Activated T-cell treated with anti-CD3 and anti-CD28 coated beads, Interleukin-2, amount 50 U/mL, for 24 hours (primary cell): ENCODE data around the gene USP6.

Experiments used
- DNase-seq: peaks from one replicate; pipeline ENCODE4 v3.0.0-alpha.2; 2020
- H3K27ac Mint-ChIP-seq: 2 replicates; pipeline ENCODE4 v1.8.0; 2020; ENCODE audit warnings: mild to moderate bottlenecking, mixed read lengths
- H3K27me3 Mint-ChIP-seq: 2 replicates; pipeline ENCODE4 v1.8.0; 2020; ENCODE audit warnings: mixed read lengths
- H3K36me3 Mint-ChIP-seq: 2 replicates; pipeline ENCODE4 v1.8.0; 2020; ENCODE audit warnings: low read depth, mixed read lengths
- H3K4me1 Mint-ChIP-seq: 2 replicates; pipeline ENCODE4 v1.8.0; 2020; ENCODE audit warnings: low read depth, mixed read lengths
- H3K4me3 Mint-ChIP-seq: 2 replicates; pipeline ENCODE4 v1.8.0; 2020; ENCODE audit warnings: mild to moderate bottlenecking, moderate library complexity, mixed read lengths
- H3K9me3 Mint-ChIP-seq: 2 replicates; pipeline ENCODE4 v1.8.0; 2020; ENCODE audit warnings: mixed read lengths

The USP6 gene

DNA sequence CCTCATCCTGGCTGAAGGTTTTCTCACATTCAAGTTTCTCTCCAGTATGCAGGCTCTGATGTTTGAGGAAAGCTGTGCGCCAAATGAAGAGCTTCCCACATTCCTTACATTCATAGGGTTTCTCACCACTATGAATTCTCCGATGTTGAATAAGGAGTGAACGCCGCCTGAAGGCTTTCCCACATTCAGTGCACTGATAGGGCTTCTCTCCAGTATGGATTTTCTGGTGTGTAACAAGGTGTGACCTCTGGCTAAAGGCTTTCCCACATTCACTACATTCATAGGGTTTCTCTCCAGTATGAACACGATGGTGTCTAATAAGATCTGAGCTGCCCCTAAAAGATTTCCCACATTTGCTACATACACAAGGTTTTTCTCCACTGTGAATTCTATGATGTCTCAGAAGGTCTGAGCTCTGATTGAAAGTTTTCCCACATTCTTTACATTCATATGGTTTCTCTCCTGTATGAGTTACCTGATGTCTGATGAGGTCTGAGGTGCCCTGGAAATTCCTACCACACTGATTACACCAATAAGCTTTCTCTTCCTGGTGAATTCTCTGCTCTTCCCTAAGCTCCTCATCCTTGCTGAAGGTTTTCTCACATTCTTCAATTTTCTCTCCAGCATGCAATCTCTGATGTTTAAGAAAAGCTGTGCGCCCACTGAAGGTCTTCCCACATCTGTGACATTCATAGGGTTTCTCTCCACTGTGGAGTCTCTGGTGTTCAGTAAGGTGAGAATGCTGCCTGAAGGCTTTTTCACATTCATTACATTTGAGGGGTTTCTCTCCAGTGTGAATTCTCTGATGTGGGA is 67.0 kb downstream of the USP6 start:
- H3K27me3 Mint-ChIP-seq: no peaks in the 10 kb centered on the region
- H3K4me3 Mint-ChIP-seq: no peak overlapping the region

DNA sequence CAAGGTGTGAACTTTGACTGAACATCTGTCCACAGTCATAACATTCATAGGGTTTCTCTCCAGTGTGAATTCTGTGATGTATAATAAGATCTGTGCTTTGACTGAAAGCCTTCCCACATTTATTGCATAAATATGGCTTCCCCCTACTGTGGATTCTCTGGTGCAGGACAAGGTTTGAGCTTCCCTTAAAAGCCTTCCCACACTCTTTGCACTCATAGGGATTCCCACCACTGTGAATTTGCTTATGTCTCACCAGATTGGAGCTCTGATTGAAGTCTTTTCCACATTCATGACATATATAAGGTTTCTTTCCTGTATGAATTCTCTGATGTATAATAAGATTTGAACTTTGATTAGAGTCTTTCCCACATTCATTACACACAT is 67.6 kb downstream of the USP6 start:
- no peaks in the 10 kb centered on the region for H3K27me3 Mint-ChIP-seq
- H3K9me3 Mint-ChIP-seq: peaks cover 72% of the 10 kb centered on the region
- H3K4me1 Mint-ChIP-seq: peaks cover 2% of the 10 kb centered on the region
- no peak overlapping the region for H3K27ac Mint-ChIP-seq
- no peak for DNase-seq
- no peak overlapping the region for H3K4me3 Mint-ChIP-seq
- H3K36me3 Mint-ChIP-seq: peaks cover 95% of the 10 kb centered on the region

More for the DNA sequence above, 67.0 kb downstream of the USP6 start:
- H3K36me3 Mint-ChIP-seq: peaks cover 92% of the 10 kb centered on the region
- DNase-seq: no peak
- no peaks in the 10 kb centered on the region for H3K4me1 Mint-ChIP-seq
- no peak overlapping the region for H3K27ac Mint-ChIP-seq
- peaks cover 70% of the 10 kb centered on the region for H3K9me3 Mint-ChIP-seq

DNA sequence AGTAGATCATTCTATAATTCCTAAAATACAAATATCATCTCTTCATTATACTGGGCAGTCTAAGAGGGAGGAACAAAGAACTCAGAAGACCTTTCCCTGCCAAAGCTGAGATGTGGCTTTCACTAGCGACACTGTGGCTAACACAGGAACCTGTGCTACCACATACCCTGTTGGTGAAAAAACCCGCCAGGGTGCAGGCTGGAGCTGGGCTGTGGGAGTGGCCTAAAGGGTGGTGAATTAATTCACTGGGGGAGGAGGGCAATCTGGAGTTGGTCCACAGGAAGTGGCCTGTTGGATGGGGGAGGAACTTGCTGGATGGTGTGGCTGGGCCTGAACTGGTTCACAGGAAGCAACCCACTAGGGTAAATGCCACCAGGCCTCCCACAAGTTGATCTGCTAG is 68.5 kb downstream of the USP6 start:
- no peak overlapping the region for H3K27ac Mint-ChIP-seq
- no peak overlapping the region for H3K4me3 Mint-ChIP-seq
- no peaks in the 10 kb centered on the region for H3K27me3 Mint-ChIP-seq
- peaks cover 68% of the 10 kb centered on the region for H3K9me3 Mint-ChIP-seq
- peaks cover 2% of the 10 kb centered on the region for H3K4me1 Mint-ChIP-seq
- DNase-seq: no peak
- peaks cover 97% of the 10 kb centered on the region for H3K36me3 Mint-ChIP-seq

DNA sequence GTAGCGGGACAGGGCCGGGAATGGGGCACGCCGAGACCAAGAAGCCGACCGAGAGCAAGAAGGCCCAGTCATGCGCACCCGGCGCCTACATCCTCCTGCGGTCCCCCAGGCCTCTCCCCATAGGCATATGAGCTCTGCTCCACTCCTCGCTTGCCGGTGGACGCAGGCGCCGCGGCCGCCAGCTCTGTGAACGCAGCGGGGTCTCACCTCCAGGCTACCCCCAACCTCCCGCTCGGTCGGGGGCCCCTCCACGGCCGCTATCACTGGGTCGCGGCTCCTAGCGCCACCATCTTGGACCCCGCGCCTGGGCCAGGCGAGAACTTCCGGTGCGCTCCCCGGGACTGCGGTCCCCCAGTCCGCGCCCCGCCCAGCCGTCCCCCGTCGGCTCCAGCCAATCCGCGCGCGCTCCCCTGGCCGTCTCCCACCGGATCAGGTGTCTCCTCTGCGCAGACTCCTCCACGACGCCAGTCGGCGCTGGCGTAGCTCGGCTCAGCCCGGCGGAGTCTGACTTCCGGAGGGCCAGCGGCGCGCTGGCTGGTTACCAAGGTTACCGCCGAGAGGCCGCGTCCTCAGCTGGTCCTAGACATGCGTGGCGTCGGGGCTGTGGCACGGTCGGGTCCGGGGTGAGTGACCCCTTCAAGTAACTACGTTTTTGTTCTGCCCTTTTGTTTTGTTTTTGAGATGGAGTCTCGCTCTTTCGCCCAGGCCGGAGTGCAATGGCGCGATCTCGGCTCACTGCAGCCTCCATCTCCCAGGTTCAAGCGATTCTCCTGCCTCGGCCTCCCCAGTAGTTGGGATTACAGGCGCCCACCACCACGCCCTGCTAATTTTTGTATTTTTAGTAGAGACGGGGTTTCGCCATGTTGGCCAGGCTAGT is 75.9 kb downstream of the USP6 start, which contains the start of gene ZNF594:
TSS of gene ZNF594 (minus strand) at position 328 of the 877 bp plus-strand sequence. CDS start 7,612 bp downstream, outside the sequence.
- Mint-ChIP-seq H3K27ac (peak within 1 kb of the TSS; percentile 94), H3K27me3 (no peaks in the 10 kb centered on the region), H3K4me1 (peaks cover 30% of the 10 kb centered on the region), H3K36me3 (peaks cover 52% of the 10 kb centered on the region), H3K9me3 (peaks cover 30% of the 10 kb centered on the region), H3K4me3 (peak within 1 kb of the TSS; percentile 96)
- peak; percentile 98 for DNase-seq

DNA sequence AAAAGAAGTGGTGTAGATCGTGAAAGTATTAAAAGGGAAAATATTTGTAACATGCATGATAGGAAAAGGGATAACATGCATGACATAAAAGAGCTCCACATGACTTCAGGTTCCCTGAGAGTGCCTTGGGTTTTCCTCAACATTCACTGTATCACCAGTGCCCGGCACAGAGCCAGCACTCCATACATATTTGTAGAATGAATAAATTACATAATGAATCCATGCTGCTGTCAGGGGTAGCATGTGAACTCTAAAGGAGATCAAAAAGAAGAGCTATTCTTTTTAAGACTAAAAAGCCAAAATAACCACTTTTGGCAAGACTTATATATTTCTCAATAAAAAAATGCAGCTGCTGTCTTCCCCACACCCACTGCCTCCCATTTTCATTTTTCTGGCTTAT is 78.5 kb downstream of the USP6 start:
- peaks cover 17% of the 10 kb centered on the region for H3K9me3 Mint-ChIP-seq
- H3K27me3 Mint-ChIP-seq: no peaks in the 10 kb centered on the region
- no peak for DNase-seq
- H3K4me1 Mint-ChIP-seq: peaks cover 39% of the 10 kb centered on the region
- no peak overlapping the region for H3K4me3 Mint-ChIP-seq
- H3K36me3 Mint-ChIP-seq: peaks cover 26% of the 10 kb centered on the region
- H3K27ac Mint-ChIP-seq: no peak overlapping the region

DNA sequence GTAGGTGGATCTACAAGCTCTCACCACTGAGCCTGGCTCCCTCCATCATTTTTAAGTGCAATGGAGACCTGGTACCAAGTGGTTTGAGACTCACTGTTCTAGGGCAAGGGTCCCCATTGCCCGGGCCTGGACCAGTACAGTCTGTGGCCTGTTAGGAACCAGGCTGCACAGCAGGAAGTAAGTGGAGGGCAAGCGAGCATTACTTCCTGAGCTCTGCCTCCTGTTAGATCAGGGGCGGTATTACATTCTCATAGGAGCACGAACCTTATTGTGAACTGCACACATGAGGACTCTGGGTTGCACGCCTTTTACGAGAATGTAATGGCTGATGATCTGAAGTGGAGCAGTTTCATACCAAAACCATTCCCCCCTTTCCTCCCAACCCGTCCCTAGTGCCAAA is 82.6 kb downstream of the USP6 start:
- H3K27ac Mint-ChIP-seq: no peak overlapping the region
- no peaks in the 10 kb centered on the region for H3K36me3 Mint-ChIP-seq
- no peaks in the 10 kb centered on the region for H3K9me3 Mint-ChIP-seq
- no peak for DNase-seq
- H3K4me3 Mint-ChIP-seq: no peak overlapping the region
- H3K27me3 Mint-ChIP-seq: no peaks in the 10 kb centered on the region
- peaks cover 11% of the 10 kb centered on the region for H3K4me1 Mint-ChIP-seq

DNA sequence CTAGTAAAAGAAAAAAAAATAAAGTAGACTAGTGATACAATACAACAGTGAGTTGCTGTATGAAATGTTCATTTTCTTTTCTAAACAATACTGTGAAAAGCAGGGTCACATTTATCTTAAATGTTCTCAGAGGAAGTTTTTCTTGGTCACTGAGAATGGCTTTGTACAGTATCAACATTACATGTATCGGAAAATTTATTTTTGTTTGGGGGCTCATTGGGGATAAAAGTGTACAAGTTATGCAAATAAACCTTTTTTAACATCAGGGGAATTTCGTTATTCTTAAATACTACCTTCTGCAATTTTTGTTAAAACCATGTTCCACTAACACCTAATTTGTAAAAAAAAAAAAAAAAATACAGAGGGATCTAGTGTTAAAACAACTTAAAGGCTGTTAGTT is 84.5 kb downstream of the USP6 start:
- no peak overlapping the region for H3K27ac Mint-ChIP-seq
- H3K4me1 Mint-ChIP-seq: peaks cover 17% of the 10 kb centered on the region
- no peak overlapping the region for H3K4me3 Mint-ChIP-seq
- no peak for DNase-seq
- peaks cover 3% of the 10 kb centered on the region for H3K9me3 Mint-ChIP-seq
- no peaks in the 10 kb centered on the region for H3K27me3 Mint-ChIP-seq
- peaks cover 4% of the 10 kb centered on the region for H3K36me3 Mint-ChIP-seq

DNA sequence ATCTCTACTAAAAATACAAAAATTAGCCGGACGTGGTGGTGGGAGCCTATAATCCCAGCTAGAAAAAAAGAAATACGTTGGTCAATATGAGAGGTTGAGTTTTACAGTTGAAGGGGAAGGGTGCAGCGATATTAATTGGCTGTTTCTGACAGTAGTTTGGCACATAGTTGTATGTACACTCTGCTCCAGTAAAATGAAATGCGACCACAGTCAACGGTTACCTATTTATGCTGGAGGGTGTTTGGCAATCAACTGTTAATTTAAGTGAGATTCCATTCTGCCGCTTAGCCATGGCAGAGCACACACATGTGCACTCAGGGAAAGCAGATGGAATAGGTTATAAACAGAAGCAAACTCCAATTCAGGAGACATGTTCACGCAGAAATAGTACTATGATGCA is 85.2 kb downstream of the USP6 start:
- Mint-ChIP-seq H3K27ac (no peak overlapping the region), H3K36me3 (peaks cover 4% of the 10 kb centered on the region), H3K27me3 (no peaks in the 10 kb centered on the region), H3K4me3 (no peak overlapping the region), H3K9me3 (peaks cover 3% of the 10 kb centered on the region), H3K4me1 (peaks cover 17% of the 10 kb centered on the region)
- DNase-seq: no peak

DNA sequence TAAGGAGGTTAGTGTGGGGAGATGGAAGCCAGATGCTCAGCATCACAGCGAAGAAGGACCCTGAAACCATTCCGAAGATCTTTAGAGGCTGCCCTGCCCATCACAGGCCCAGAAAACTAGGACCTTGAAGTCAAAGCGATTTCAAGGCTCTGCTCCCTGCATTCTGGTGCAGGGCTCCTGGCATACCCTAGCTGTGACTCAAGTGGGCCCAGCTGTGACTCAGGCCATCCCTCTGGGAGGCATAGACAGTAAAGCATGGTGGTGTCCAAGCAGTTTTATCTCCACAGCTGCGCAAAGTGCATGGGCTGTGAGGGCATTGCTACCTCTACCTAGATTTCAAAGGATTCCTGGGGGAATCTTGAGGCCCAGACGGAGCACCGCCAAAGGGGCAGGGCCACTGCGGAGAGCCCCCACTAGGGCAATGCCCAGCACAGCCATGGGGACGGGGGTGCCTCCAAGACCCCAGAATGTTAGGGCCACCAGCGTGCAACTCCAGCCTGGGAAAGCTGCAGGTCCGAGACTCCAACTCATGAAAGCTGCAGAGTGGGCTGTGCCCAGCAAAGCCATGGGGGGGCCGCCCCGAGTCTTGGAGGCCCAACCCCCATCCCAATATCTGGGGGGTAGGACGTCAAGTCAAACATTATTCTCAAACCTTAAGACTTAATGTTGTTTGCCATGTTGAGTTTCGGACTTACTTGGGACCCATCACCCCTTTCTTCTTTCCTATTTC is 87.5 kb downstream of the USP6 start:
- no peaks in the 10 kb centered on the region for H3K27me3 Mint-ChIP-seq
- no peak overlapping the region for H3K27ac Mint-ChIP-seq
- peaks cover 4% of the 10 kb centered on the region for H3K36me3 Mint-ChIP-seq
- peaks cover 3% of the 10 kb centered on the region for H3K9me3 Mint-ChIP-seq
- no peak for DNase-seq
- peaks cover 10% of the 10 kb centered on the region for H3K4me1 Mint-ChIP-seq
- no peak overlapping the region for H3K4me3 Mint-ChIP-seq

DNA sequence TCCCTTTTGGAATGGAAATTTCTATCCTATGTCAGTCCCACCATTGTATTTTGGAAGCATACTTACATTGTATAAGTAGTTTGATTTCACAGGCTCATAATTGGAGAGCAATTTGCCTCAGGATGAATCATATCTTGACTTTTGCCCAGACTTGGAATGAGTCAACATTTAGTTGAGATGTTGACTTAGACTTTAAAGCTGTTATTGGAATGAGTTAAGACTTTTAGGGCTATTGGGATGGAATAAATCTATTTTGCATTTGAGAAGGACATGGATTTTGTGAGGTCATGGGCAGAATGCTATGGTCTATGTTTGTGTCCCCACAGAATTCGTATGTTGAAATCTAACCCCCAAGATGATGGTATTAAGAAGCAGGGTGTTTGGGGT is 88.1 kb downstream of the USP6 start:
- Mint-ChIP-seq H3K27me3 (no peaks in the 10 kb centered on the region), H3K9me3 (peaks cover 3% of the 10 kb centered on the region), H3K27ac (no peak overlapping the region), H3K4me3 (no peak overlapping the region), H3K36me3 (peaks cover 4% of the 10 kb centered on the region), H3K4me1 (peaks cover 6% of the 10 kb centered on the region)
- DNase-seq: no peak

DNA sequence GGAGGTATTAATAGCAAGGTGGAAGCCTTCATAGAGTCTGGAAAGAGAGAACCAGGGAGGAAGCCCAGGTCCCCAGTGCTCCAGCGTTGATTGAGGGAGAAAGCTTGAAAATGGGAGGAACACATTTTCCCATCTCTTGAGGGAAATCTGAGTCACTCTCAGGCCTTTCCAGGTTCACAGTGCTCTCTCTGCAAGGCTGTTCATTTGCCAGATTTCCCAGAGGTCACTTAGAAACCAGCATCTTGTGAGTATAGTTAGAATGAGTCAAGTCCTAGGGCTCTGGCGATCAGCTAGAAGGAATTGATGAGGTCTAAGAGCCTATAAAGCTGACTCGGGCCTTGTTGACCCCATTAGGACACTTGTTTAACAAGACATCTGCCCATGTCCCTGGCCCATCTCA is 93.6 kb downstream of the USP6 start:
- no peaks in the 10 kb centered on the region for H3K9me3 Mint-ChIP-seq
- peaks cover 3% of the 10 kb centered on the region for H3K36me3 Mint-ChIP-seq
- no peak overlapping the region for H3K4me3 Mint-ChIP-seq
- H3K4me1 Mint-ChIP-seq: peaks cover 15% of the 10 kb centered on the region
- DNase-seq: no peak
- H3K27me3 Mint-ChIP-seq: no peaks in the 10 kb centered on the region
- no peak overlapping the region for H3K27ac Mint-ChIP-seq

DNA sequence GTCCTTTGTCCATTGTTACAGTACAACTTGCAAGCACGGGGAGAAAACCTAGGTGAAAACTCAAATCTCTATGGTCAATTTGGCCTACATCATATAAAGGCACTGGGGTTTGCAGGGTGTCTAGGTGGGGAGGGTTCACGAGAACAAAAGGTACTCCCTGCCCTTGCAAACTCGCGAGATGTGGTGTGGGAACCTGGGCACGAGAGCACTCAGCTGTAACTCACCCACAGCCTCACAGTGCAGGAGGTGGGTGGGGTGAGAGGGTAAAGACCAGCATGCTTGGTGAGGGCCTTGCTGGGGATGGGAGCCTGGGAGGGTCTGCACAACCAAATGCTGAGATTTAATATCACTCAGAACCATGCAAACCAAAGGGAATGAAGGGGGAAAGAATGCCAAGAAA is 94.3 kb downstream of the USP6 start:
- H3K9me3 Mint-ChIP-seq: no peaks in the 10 kb centered on the region
- peaks cover 7% of the 10 kb centered on the region for H3K36me3 Mint-ChIP-seq
- peaks cover 15% of the 10 kb centered on the region for H3K4me1 Mint-ChIP-seq
- no peak overlapping the region for H3K27ac Mint-ChIP-seq
- no peak overlapping the region for H3K4me3 Mint-ChIP-seq
- no peak for DNase-seq
- no peaks in the 10 kb centered on the region for H3K27me3 Mint-ChIP-seq

DNA sequence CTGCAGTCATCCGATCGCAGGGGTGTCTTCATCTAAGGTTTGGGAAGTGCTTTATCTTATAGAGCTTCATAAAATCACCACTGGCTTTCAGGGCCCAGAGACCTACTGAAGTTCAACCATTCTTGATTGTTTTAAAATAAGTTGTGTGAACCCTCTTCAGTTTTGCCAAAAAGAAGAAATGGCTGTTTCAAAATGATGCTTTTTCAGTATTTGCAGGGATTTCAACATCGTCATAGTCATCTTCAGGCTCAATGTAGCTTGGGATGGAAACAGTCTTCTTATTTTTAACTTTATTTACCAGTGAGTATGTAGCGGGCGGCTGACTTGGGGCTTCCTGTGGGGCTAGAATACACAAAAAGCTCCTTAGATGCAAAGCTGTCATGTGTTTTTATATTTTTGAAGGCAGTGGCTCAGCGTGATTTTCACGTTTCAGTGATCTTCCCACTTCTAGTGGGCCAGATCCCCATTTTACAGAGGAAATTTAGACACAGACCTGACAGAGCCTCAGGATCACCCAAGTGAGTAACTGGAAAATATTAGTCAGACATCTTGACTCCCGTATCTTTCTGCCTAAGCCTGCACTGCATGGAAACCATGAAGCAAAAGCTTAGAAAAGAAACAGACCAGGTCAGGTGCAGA is 94.9 kb downstream of the USP6 start:
- Mint-ChIP-seq H3K36me3 (peaks cover 10% of the 10 kb centered on the region), H3K4me3 (no peak overlapping the region), H3K4me1 (peaks cover 15% of the 10 kb centered on the region), H3K27me3 (no peaks in the 10 kb centered on the region), H3K9me3 (no peaks in the 10 kb centered on the region), H3K27ac (peak overlapping the region; percentile 38)
- no peak for DNase-seq

DNA sequence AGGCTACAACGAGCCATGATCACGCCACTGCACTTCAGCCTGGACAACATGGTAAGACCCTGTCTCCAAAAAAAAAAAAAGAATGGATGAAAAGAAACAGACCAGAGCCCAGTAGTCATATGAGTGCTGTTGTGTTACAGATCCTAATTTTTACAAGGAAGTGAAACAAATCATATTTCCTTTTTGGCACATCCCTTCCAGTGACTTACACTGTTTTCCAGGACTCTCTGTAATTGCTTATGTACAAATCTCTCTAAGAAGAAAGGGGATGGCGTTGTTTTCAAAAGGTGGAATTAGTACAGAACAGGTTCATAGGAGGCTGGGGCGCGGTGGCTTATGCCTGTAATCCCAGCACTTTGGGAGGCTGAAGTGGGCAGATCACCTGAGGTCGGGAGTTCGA is 95.6 kb downstream of the USP6 start:
- Mint-ChIP-seq H3K27ac (no peak overlapping the region), H3K27me3 (no peaks in the 10 kb centered on the region), H3K4me3 (no peak overlapping the region), H3K36me3 (peaks cover 10% of the 10 kb centered on the region), H3K9me3 (no peaks in the 10 kb centered on the region), H3K4me1 (peaks cover 15% of the 10 kb centered on the region)
- no peak for DNase-seq
